ENCODE measurements around the gene GRM7.

The GRM7 gene

DNA sequence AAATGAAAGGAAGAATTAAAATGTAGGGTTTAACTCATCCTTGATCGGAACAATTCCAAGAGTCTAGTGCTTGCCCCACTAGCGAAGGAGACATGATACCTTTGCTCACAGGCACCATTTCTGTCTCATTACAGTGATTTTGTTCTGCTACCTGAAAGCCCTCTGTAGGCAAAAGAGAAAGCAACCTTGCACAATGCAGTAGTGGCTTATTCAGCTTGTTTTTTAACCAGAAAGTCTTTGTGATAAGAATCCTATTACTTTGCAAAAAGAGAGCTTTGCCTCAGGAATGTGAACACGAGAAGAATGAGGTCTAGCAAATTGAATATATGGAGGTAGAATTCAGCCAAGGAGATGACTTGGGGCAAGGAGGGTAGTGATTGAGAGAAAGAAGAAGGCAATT lies 684.4 kb downstream of the GRM7 start:
- H3K4me3 ChIP-seq (ENCODE audit: low read depth, low read length) = no peak overlapping the region
- DNase-seq = no peak
- no peak for TF ChIP-seq CTCF (IDR thresholded peaks at IDR 0.05; ENCODE audit: low read depth, low read length)
- no peaks in the 10 kb centered on the region for H3K27me3 ChIP-seq (ENCODE audit: insufficient read depth, low read depth, severe bottlenecking)
- H3K36me3 ChIP-seq = no peaks in the 10 kb centered on the region
- H3K27ac ChIP-seq = no peak overlapping the region
- no peaks in the 10 kb centered on the region for H3K9me3 ChIP-seq (ENCODE audit: severe bottlenecking)

- TF ChIP-seq CTCF (IDR thresholded peaks at IDR 0.05; ENCODE audit: low read depth, low read length) = 0 out of 2 replicates have a peak, but pooled peaks have one; percentile 12
- no peak for DNase-seq
- no peaks in the 10 kb centered on the region for H3K36me3 ChIP-seq
Measured at GRCh38 chr3:7546253-7546652, 685.3 kb downstream of the GRM7 start.

GRCh38 chr3:7547826-7548225 lies 686.9 kb downstream of the GRM7 start:
- DNase-seq = no peak
- Histone ChIP-seq H3K27me3 (ENCODE audit: insufficient read depth, low read depth, severe bottlenecking) (no peaks in the 10 kb centered on the region), H3K4me3 (ENCODE audit: low read depth, low read length) (no peak overlapping the region), H3K9me3 (ENCODE audit: severe bottlenecking) (peaks cover 13% of the 10 kb centered on the region), H3K36me3 (no peaks in the 10 kb centered on the region), H3K27ac (no peak overlapping the region)
- no peak for TF ChIP-seq CTCF (IDR thresholded peaks at IDR 0.05; ENCODE audit: low read depth, low read length)

More at GRCh38 chr3:7546253-7546652, 685.3 kb downstream of the GRM7 start:
- Histone ChIP-seq H3K9me3 (ENCODE audit: severe bottlenecking) (peaks cover 2% of the 10 kb centered on the region), H3K27ac (no peak overlapping the region), H3K4me3 (ENCODE audit: low read depth, low read length) (no peak overlapping the region), H3K27me3 (ENCODE audit: insufficient read depth, low read depth, severe bottlenecking) (no peaks in the 10 kb centered on the region)

GRCh38 chr3:7562892-7563291 lies 702.0 kb downstream of the GRM7 start:
- no peaks in the 10 kb centered on the region for H3K27me3 ChIP-seq (ENCODE audit: insufficient read depth, low read depth, severe bottlenecking)
- H3K36me3 ChIP-seq = no peaks in the 10 kb centered on the region
- no peak overlapping the region for H3K4me3 ChIP-seq (ENCODE audit: low read depth, low read length)
- no peak for TF ChIP-seq CTCF (IDR thresholded peaks at IDR 0.05; ENCODE audit: low read depth, low read length)
- H3K9me3 ChIP-seq (ENCODE audit: severe bottlenecking) = no peaks in the 10 kb centered on the region
- H3K27ac ChIP-seq = no peak overlapping the region
- no peak for DNase-seq

DNA sequence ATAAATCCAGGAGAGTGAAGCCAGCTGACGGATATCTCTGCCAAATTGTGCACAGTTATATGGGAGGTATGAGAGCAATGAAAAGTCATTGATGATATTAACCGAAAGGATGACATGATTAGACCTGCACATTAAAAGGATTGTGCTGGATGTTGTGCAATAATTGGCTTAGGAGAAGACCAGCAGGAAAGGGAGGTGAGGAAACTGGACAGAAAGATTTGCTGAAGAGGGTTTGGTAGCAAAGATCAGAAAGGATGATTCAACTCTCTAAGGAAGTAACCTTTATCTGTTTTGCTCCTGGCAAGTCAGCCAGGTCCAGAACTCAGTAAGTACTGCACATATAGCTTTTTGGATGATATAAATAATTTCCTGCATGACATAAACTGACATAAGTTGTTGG lies 704.7 kb downstream of the GRM7 start:
- no peak for DNase-seq
- Histone ChIP-seq H3K36me3 (no peaks in the 10 kb centered on the region), H3K4me3 (ENCODE audit: low read depth, low read length) (no peak overlapping the region), H3K9me3 (ENCODE audit: severe bottlenecking) (no peaks in the 10 kb centered on the region), H3K27me3 (ENCODE audit: insufficient read depth, low read depth, severe bottlenecking) (no peaks in the 10 kb centered on the region), H3K27ac (no peak overlapping the region)
- no peak for TF ChIP-seq CTCF (IDR thresholded peaks at IDR 0.05; ENCODE audit: low read depth, low read length)

DNA sequence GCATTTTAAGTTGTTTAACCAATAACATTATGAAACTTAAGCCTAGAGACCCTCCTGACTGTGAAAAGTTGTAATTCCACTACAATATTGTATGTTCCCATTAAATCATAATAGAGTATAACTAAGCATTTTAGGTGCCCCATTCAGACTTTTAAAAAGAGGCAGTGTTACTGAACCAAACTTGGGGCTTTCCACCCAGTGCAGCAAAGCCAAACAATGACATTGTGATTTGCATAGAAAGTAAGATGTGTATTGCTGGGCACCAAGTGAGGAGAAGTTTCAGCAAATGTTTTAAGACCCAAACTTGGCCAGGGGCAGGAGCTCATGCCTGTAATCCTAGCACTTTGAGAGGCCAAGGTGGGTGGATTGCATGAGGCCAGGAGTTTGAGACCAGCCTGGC lies 706.2 kb downstream of the GRM7 start:
- H3K9me3 ChIP-seq (ENCODE audit: severe bottlenecking) = no peaks in the 10 kb centered on the region
- TF ChIP-seq CTCF (IDR thresholded peaks at IDR 0.05; ENCODE audit: low read depth, low read length) = no peak
- no peak for DNase-seq
- no peak overlapping the region for H3K4me3 ChIP-seq (ENCODE audit: low read depth, low read length)
- no peaks in the 10 kb centered on the region for H3K36me3 ChIP-seq
- H3K27ac ChIP-seq = no peak overlapping the region
- H3K27me3 ChIP-seq (ENCODE audit: insufficient read depth, low read depth, severe bottlenecking) = no peaks in the 10 kb centered on the region
